EH (cell line): Measurements from ENCODE around the gene SPAG17.
A peak's percentile ranks its signal among the peaks of the same experiment; 100 is the strongest.

Experiments used
- DNase-seq: peaks from one replicate; pipeline ENCODE4 v3.0.0-alpha.2; 2015; ENCODE audit warnings: low read depth

Gene SPAG17

GRCh38 chr1:118118873-118119463 lies 66.1 kb downstream of the SPAG17 start:
- no peak for DNase-seq

GRCh38 chr1:118118469-118118868 lies 66.6 kb downstream of the SPAG17 start:
- no peak for DNase-seq

- no peak for DNase-seq
These were observed 67.5 kb downstream of the SPAG17 start for GRCh38 chr1:118117521-118117920.

- DNase-seq: no peak
These were observed 68.1 kb downstream of the SPAG17 start for GRCh38 chr1:118116909-118117308.

- DNase-seq: peak; percentile 52
These were observed 68.6 kb downstream of the SPAG17 start for GRCh38 chr1:118116401-118116800.

- peak; percentile 56 for DNase-seq
These were observed 69.3 kb downstream of the SPAG17 start for GRCh38 chr1:118115567-118116295.

- peak; percentile 61 for DNase-seq
These were observed 71.8 kb downstream of the SPAG17 start for GRCh38 chr1:118113261-118113660.

- DNase-seq: no peak
These were observed 74.4 kb downstream of the SPAG17 start for GRCh38 chr1:118110580-118110979.

- peak; percentile 50 for DNase-seq
These were observed 80.1 kb downstream of the SPAG17 start for GRCh38 chr1:118104951-118105350.

- DNase-seq: peak; percentile 5
These were observed 82.6 kb downstream of the SPAG17 start for GRCh38 chr1:118102445-118102844.

- DNase-seq: peak; percentile 47
These were observed 83.0 kb downstream of the SPAG17 start for GRCh38 chr1:118101999-118102398.

- DNase-seq: peak; percentile 93
These were observed 83.5 kb downstream of the SPAG17 start for GRCh38 chr1:118101515-118101844.

GRCh38 chr1:118100686-118101514 lies 84.1 kb downstream of the SPAG17 start:
- DNase-seq: peak; percentile 77

GRCh38 chr1:118099686-118100085 lies 85.3 kb downstream of the SPAG17 start:
- no peak for DNase-seq

- peak; percentile 51 for DNase-seq
These were observed 87.2 kb downstream of the SPAG17 start for GRCh38 chr1:118097622-118098348.

GRCh38 chr1:118093017-118093416 lies 92.0 kb downstream of the SPAG17 start:
- no peak for DNase-seq

GRCh38 chr1:118090130-118090529 lies 94.9 kb downstream of the SPAG17 start:
- DNase-seq: no peak

- no peak for DNase-seq
These were observed 99.7 kb downstream of the SPAG17 start for GRCh38 chr1:118085365-118085764.

- no peak for DNase-seq
These were observed 100.6 kb downstream of the SPAG17 start for GRCh38 chr1:118084400-118084799.

- DNase-seq: no peak
These were observed 102.0 kb downstream of the SPAG17 start for GRCh38 chr1:118082984-118083383.

- no peak for DNase-seq
These were observed 103.6 kb downstream of the SPAG17 start for GRCh38 chr1:118081387-118081786.

- DNase-seq: peak; percentile 51
These were observed 107.5 kb downstream of the SPAG17 start for GRCh38 chr1:118077331-118078045.
